Measurements from ENCODE around the gene NUDT1. TPM values are rescaled to one million over a fixed set of nuclear protein-coding genes. Genes with fewer than 3 reads are reported as not detected.

Gene NUDT1
- total RNA-seq, 2 donors from 2014 or later: 56.0 to 84.7 TPM

DNA sequence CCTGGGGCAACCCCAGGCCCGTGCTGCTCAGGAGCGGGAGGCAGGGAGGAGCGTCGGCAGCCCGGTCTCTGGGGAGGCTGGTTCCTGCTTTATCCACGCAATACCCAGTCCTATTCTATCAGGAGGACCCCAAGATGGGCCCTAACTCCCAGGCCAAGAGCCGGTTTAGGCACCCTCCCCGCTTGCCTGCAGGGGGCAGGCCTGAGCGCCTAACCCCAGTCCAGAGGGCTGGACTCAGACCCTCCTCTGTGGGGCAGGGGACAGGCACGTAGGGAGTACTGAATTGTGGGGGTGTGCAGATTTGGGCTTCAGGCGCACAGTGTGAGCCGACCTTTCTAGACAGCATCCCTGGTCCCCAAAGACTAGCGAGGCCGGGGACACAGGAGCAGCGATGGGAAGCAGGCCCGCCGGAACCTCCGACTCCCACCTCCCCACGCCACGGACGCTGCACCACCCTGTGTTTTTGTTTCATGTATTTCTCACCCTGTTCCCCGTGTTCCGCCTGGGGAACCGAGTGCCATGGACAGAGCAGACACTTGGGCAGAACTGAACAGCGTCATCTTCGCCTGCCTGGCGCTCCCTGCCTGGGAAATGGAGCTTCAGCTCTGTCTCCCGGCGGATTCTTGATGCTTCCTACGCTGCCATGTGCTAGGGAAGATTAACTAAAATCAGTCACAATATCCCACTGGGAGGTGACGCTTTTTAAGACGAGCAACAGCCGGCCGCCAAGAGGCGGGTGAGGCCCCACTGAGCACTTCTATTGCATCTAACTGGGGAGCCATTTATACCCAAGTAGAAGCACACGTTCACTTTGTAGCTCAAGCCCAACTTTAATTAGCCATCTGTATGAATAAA, 5.3 kb downstream of the NUDT1 start:
- peak; percentile 91 for DNase-seq
- WGBS, 2 experiments (ENCODE audit: insufficient coverage in 1 of 2, insufficient read length in 1 of 2): 77 to 85% methylated on average over 28 to 36 of the region's 36 CpGs
- no peak overlapping the region for H3K9ac ChIP-seq (ENCODE audit: extremely low read depth, low read length, poor library complexity, severe bottlenecking)

GRCh38 chr7:2248984-2249694, 7.1 kb downstream of the NUDT1 start:
- H3K27me3 Mint-ChIP-seq (ENCODE audit: insufficient read depth): no peaks in the 10 kb centered on the region
- H3K4me1 ChIP-seq (ENCODE audit: control insufficient read depth, insufficient read depth, low read length): no peaks in the 10 kb centered on the region
- no peak overlapping the region for H3K27ac ChIP-seq (ENCODE audit: low read depth, low read length)

More for the DNA sequence above, 5.3 kb downstream of the NUDT1 start:
- H3K27ac Mint-ChIP-seq: peak overlapping the region; percentile 48
- peaks cover 24% of the 10 kb centered on the region for H3K36me3 Mint-ChIP-seq (ENCODE audit: low read depth)
- H3K4me3 Mint-ChIP-seq: no peak overlapping the region
- Histone ChIP-seq H3K27ac (ENCODE audit: low read depth, low read length) (peak overlapping the region; percentile 17), H3K4me3 (ENCODE audit: low read length) (no peak overlapping the region), H3K27me3 (ENCODE audit: control insufficient read depth, insufficient read depth, low read length, poor library complexity, severe bottlenecking) (no peaks in the 10 kb centered on the region), H3K36me3 (ENCODE audit: control insufficient read depth, insufficient read depth, low read length) (peaks cover 8% of the 10 kb centered on the region), H3K4me1 (ENCODE audit: control insufficient read depth, insufficient read depth, low read length) (no peaks in the 10 kb centered on the region), H3K9me3 (ENCODE audit: control insufficient read depth, low read length) (no peaks in the 10 kb centered on the region)
- H3K27me3 Mint-ChIP-seq (ENCODE audit: insufficient read depth): no peaks in the 10 kb centered on the region
- H3K9me3 Mint-ChIP-seq: no peaks in the 10 kb centered on the region
- peak; percentile 95 for TF ChIP-seq CTCF (conservative IDR thresholded peaks at IDR 0.05)
- peaks cover 8% of the 10 kb centered on the region for H3K4me1 Mint-ChIP-seq

More at GRCh38 chr7:2248984-2249694, 7.1 kb downstream of the NUDT1 start:
- no peak for TF ChIP-seq CTCF (conservative IDR thresholded peaks at IDR 0.05)
- H3K36me3 Mint-ChIP-seq (ENCODE audit: low read depth): peaks cover 24% of the 10 kb centered on the region
- no peak overlapping the region for H3K9ac ChIP-seq (ENCODE audit: extremely low read depth, low read length, poor library complexity, severe bottlenecking)
- H3K9me3 ChIP-seq (ENCODE audit: control insufficient read depth, low read length): no peaks in the 10 kb centered on the region
- WGBS, 2 experiments (ENCODE audit: insufficient coverage in 1 of 2, insufficient read length in 1 of 2): 90 to 92% methylated on average over 13 to 24 of the region's 24 CpGs
- no peaks in the 10 kb centered on the region for H3K4me1 Mint-ChIP-seq
- H3K4me3 ChIP-seq (ENCODE audit: low read length): no peak overlapping the region
- H3K27me3 ChIP-seq (ENCODE audit: control insufficient read depth, insufficient read depth, low read length, poor library complexity, severe bottlenecking): no peaks in the 10 kb centered on the region
- H3K9me3 Mint-ChIP-seq: no peaks in the 10 kb centered on the region
- H3K36me3 ChIP-seq (ENCODE audit: control insufficient read depth, insufficient read depth, low read length): peaks cover 8% of the 10 kb centered on the region
- DNase-seq: no peak
- H3K27ac Mint-ChIP-seq: peak overlapping the region; percentile 44
- no peak overlapping the region for H3K4me3 Mint-ChIP-seq

Measured in endodermal cell (in vitro differentiated cells).